GM23338 (cell line): ENCODE measurements around the gene IL22RA2. TPM values are rescaled to one million over a fixed set of nuclear protein-coding genes. Genes with fewer than 3 reads are reported as not detected.
A peak's percentile ranks its signal among the peaks of the same experiment; 100 is the strongest.

Source experiments
- ATAC-seq: fragments of 200-7000 bp; cut with Tn5 transposase; 3 replicates; pipeline ENCODE4 v1.9.1; 2020
- DNase-seq: peaks from one replicate; pipeline ENCODE4 v3.0.0-alpha.2; 2015; ENCODE audit warnings: low spot score
- H2AFZ ChIP-seq: fragments of 200-600 bp; sonication (generic); 2 replicates; pipeline ENCODE4 v1.8.0; 2016; ENCODE audit warnings: antibody characterized with exemption, mild to moderate bottlenecking, moderate library complexity
- H3F3A ChIP-seq: fragments of 200-600 bp; sonication (generic); replicated peaks from 2 replicates; pipeline ENCODE4 v1.8.0; 2017; ENCODE audit warnings: antibody characterized with exemption, mixed run types, low read depth
- H3K27ac ChIP-seq: fragments of 200-600 bp; sonication (generic); 2 replicates; pipeline ENCODE4 v1.6.1; 2016; ENCODE audit warnings: low read depth
- H3K27me3 ChIP-seq: fragments of 200-600 bp; sonication (generic); 2 replicates; pipeline ENCODE4 v1.8.0; 2016; ENCODE audit warnings: mild to moderate bottlenecking, mixed run types, moderate library complexity; ENCODE audit not compliant: insufficient read depth
- H3K36me3 ChIP-seq: fragments of 200-600 bp; sonication (generic); 2 replicates; pipeline ENCODE4 v1.8.0; 2016; ENCODE audit warnings: mild to moderate bottlenecking; ENCODE audit not compliant: insufficient read depth
- H3K4me1 ChIP-seq: fragments of 200-600 bp; sonication (generic); 2 replicates; pipeline ENCODE4 v1.8.0; 2016; ENCODE audit warnings: mild to moderate bottlenecking, moderate library complexity; ENCODE audit not compliant: insufficient read depth
- H3K4me2 ChIP-seq: fragments of 200-600 bp; sonication (generic); 2 replicates; pipeline ENCODE4 v1.7.1; 2017; ENCODE audit warnings: mixed run types
- H3K4me3 ChIP-seq: fragments of 200-600 bp; sonication (generic); 2 replicates; pipeline ENCODE4 v1.6.1; 2016; ENCODE audit warnings: mixed run types
- H3K79me2 ChIP-seq: fragments of 200-600 bp; sonication (generic); replicated peaks from 2 replicates; pipeline ENCODE4 v1.8.0; 2017; ENCODE audit warnings: mild to moderate bottlenecking; ENCODE audit not compliant: insufficient read depth
- H3K9me2 ChIP-seq: fragments of 200-600 bp; sonication (generic); 2 replicates; pipeline ENCODE4 v1.8.0; 2017; ENCODE audit not compliant: insufficient read depth
- H4K20me1 ChIP-seq: fragments of 200-600 bp; sonication (generic); replicated peaks from 2 replicates; pipeline ENCODE4 v1.8.0; 2017; ENCODE audit warnings: mild to moderate bottlenecking; ENCODE audit not compliant: insufficient read depth
- H3K27ac Mint-ChIP-seq: 2 replicates; pipeline ENCODE4 v1.8.0; 2020; ENCODE audit warnings: inconsistent platforms, mild to moderate bottlenecking, moderate library complexity, mixed read lengths
- H3K27me3 Mint-ChIP-seq: 3 replicates; pipeline ENCODE4 v1.8.0; 2022; ENCODE audit warnings: low read depth, mild to moderate bottlenecking, moderate library complexity, mixed read lengths, inconsistent platforms; ENCODE audit not compliant: insufficient read depth, poor library complexity
- H3K36me3 Mint-ChIP-seq: 3 replicates; pipeline ENCODE4 v1.8.0; 2021; ENCODE audit warnings: low read depth, mild to moderate bottlenecking, inconsistent platforms, moderate library complexity, mixed read lengths
- H3K4me1 Mint-ChIP-seq: 3 replicates; pipeline ENCODE4 v1.8.0; 2020; ENCODE audit warnings: mild to moderate bottlenecking, inconsistent platforms, mixed read lengths
- H3K4me3 Mint-ChIP-seq: 3 replicates; pipeline ENCODE4 v1.8.0; 2021; ENCODE audit warnings: moderate library complexity, mild to moderate bottlenecking, inconsistent platforms, mixed read lengths
- H3K9me3 Mint-ChIP-seq: 3 replicates; pipeline ENCODE4 v1.8.0; 2020; ENCODE audit warnings: moderate library complexity, mild to moderate bottlenecking, inconsistent platforms, mixed read lengths
- CREB1 ChIP-seq: fragments of 250-450 bp; sonication (Bioruptor Pico); IDR thresholded peaks from 2 replicates; pipeline ENCODE4 v1.5.0; 2020; ENCODE audit warnings: low read depth, mild to moderate bottlenecking, moderate library complexity
- CTCF ChIP-seq, 2 experiments: fragments of 200-600 bp in 1 of 2; sonication (generic) in 1 of 2; conservative IDR thresholded peaks; 2 replicates each; pipeline versions ENCODE4 v1.5.1 to v1.6.1; 2016 to 2017; ENCODE audit warnings: antibody characterized with exemption in 2 of 2, low read depth in 2 of 2, mild to moderate bottlenecking in 2 of 2, moderate library complexity in 1 of 2
- ETS1 ChIP-seq: IDR thresholded peaks from 2 replicates; pipeline ENCODE4 v1.6.1; 2016; ENCODE audit warnings: antibody characterized with exemption
- EZH2 ChIP-seq: fragments of 200-600 bp; sonication (generic); IDR thresholded peaks from one replicate; pipeline ENCODE4 v1.8.0; 2017; ENCODE audit warnings: antibody characterized with exemption, mild to moderate bottlenecking, low read depth; ENCODE audit not compliant: unreplicated experiment
- EZH2phosphoT487 ChIP-seq: fragments of 200-600 bp; sonication (generic); IDR thresholded peaks from one replicate; pipeline ENCODE4 v1.8.1; 2018; ENCODE audit warnings: antibody characterized with exemption; ENCODE audit not compliant: unreplicated experiment
- NANOG ChIP-seq: IDR thresholded peaks from 2 replicates; pipeline ENCODE4 v1.6.1; 2016; ENCODE audit warnings: antibody characterized with exemption, borderline replicate concordance
- POLR2AphosphoS5 ChIP-seq: IDR thresholded peaks from 2 replicates; pipeline ENCODE4 v1.6.1; 2016; ENCODE audit warnings: antibody characterized with exemption, low read depth
- REST ChIP-seq: IDR thresholded peaks from one replicate; pipeline ENCODE4 v1.6.1; 2018; ENCODE audit warnings: antibody characterized with exemption; ENCODE audit not compliant: unreplicated experiment
- ZNF114 ChIP-seq: fragments of 250-450 bp; sonication (Bioruptor Pico); IDR thresholded peaks from 2 replicates; pipeline ENCODE4 v1.5.0; 2020; ENCODE audit warnings: mild to moderate bottlenecking, moderate library complexity
- ZNF331 ChIP-seq: fragments of 250-450 bp; sonication (Bioruptor Pico); IDR thresholded peaks from 2 replicates; pipeline ENCODE4 v1.5.0; 2020; ENCODE audit warnings: low read depth, mild to moderate bottlenecking, moderate library complexity
- ZNF462 ChIP-seq: fragments of 250-450 bp; sonication (Bioruptor Pico); IDR thresholded peaks from 2 replicates; pipeline ENCODE4 v1.5.0; 2020; ENCODE audit warnings: mild to moderate bottlenecking, moderate library complexity
- polyA plus RNA-seq: library from polyadenylated mRNA; unstranded; fragments of >200 nt; fragmentation: Nextera tagmentation; extraction: Ambion mirVana; gene quantifications from 2 replicates; pipeline ENCODE4 v1.2.1, GENCODE V29; 2016
- total RNA-seq: library from RNA; depleted of rRNA; stranded (reverse); fragments of >200 nt; shearing (Covaris generic); gene quantifications from 2 replicates; pipeline ENCODE4 v1.2.3, GENCODE V29; 2014

IL22RA2 gene
- total and polyA plus RNA-seq, 2 experiments from 2014 or later: not detected

- TF ChIP-seq ZNF462 (no peak), EZH2 (no peak), EZH2phosphoT487 (no peak)
These were observed 45.1 kb upstream of the IL22RA2 start (continued) for GRCh38 chr6:137218473-137218916.

- peak overlapping the region; percentile 100 for H3K4me2 ChIP-seq
- H3K79me2 ChIP-seq: peaks cover 60% of the 10 kb centered on the region
- H3K27me3 ChIP-seq: no peaks in the 10 kb centered on the region
- no peaks in the 10 kb centered on the region for H3K27me3 Mint-ChIP-seq
- peaks cover 19% of the 10 kb centered on the region for H3K4me1 Mint-ChIP-seq
- H3K9me3 Mint-ChIP-seq: no peaks in the 10 kb centered on the region
- H3K36me3 ChIP-seq: no peaks in the 10 kb centered on the region
- H3K9me2 ChIP-seq: no peaks in the 10 kb centered on the region; the same call in 1 of the 2 replicates
- H3F3A ChIP-seq: no peaks in the 10 kb centered on the region
- ATAC-seq (no peak), DNase-seq (no peak)
- H4K20me1 ChIP-seq: peaks cover 28% of the 10 kb centered on the region
- H3K27ac ChIP-seq: no peak overlapping the region
- peak overlapping the region; percentile 91 for H3K4me3 Mint-ChIP-seq
- H3K4me3 ChIP-seq: peak overlapping the region; percentile 100
- no peak overlapping the region for H2AFZ ChIP-seq
- H3K27ac Mint-ChIP-seq: no peak overlapping the region
- H3K36me3 Mint-ChIP-seq: peaks cover 8% of the 10 kb centered on the region; the same call in 2 of the 3 replicates
- peaks cover 13% of the 10 kb centered on the region for H3K4me1 ChIP-seq
- TF ChIP-seq CTCF (conservative IDR thresholded peaks at IDR 0.05; ENCODE audit: low read depth in 2 of 2) (no peak), CREB1 (CRISPR knock-in tag) (no peak), ZNF331 (CRISPR knock-in tag) (no peak), REST (no peak), NANOG (no peak), EZH2phosphoT487 (no peak), ZNF114 (CRISPR knock-in tag) (no peak), POLR2AphosphoS5 (no peak), ETS1 (no peak)
These were observed 44.5 kb upstream of the IL22RA2 start for GRCh38 chr6:137217801-137218472.
